ENCODE data around the gene BCL2. TPM values are rescaled to one million over a fixed set of nuclear protein-coding genes. Genes with fewer than 3 reads are reported as not detected.
A peak's percentile ranks its signal among the peaks of the same experiment; 100 is the strongest.

BCL2 gene
- total RNA-seq, 1 donor from 2014 or later = 14.1 TPM

GRCh38 chr18:63135101-63135500, 184.5 kb downstream of the BCL2 start:
- TF ChIP-seq, protein P1, sequence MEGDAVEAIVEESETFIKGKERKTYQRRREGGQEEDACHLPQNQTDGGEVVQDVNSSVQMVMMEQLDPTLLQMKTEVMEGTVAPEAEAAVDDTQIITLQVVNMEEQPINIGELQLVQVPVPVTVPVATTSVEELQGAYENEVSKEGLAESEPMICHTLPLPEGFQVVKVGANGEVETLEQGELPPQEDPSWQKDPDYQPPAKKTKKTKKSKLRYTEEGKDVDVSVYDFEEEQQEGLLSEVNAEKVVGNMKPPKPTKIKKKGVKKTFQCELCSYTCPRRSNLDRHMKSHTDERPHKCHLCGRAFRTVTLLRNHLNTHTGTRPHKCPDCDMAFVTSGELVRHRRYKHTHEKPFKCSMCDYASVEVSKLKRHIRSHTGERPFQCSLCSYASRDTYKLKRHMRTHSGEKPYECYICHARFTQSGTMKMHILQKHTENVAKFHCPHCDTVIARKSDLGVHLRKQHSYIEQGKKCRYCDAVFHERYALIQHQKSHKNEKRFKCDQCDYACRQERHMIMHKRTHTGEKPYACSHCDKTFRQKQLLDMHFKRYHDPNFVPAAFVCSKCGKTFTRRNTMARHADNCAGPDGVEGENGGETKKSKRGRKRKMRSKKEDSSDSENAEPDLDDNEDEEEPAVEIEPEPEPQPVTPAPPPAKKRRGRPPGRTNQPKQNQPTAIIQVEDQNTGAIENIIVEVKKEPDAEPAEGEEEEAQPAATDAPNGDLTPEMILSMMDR (conservative IDR thresholded peaks at IDR 0.05) = no peak
- no peak overlapping the region for H3K4me3 Mint-ChIP-seq
- H3K27me3 Mint-ChIP-seq (ENCODE audit: low read depth) = no peaks in the 10 kb centered on the region
- peaks cover 11% of the 10 kb centered on the region for H3K4me1 Mint-ChIP-seq
- no peaks in the 10 kb centered on the region for H3K9me3 Mint-ChIP-seq
- no peaks in the 10 kb centered on the region for H3K36me3 Mint-ChIP-seq (ENCODE audit: low read depth)
- H3K27ac Mint-ChIP-seq (ENCODE audit: unreplicated experiment) = no peak overlapping the region
- no peak for DNase-seq (ENCODE audit: low read depth, low spot score)

DNA sequence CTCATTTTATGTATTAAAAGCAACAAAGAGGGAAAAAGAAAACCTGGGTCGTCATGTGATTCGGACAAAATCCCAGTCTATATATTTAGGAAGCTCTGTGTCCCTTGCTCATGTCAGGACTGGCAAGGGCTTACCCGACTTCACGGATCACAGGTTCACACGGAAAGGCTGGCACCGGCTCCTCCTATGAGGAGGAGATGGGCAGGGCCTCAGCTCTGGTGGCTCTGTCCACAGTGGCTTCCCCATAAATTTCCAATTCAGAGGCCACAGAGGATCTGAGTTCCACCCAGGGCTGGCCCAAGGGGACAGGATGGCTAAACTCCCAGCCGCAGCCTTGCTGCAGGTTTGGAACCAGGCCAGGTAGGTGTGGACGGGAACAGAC, 186.8 kb downstream of the BCL2 start:
- Mint-ChIP-seq H3K4me1 (peaks cover 11% of the 10 kb centered on the region), H3K4me3 (no peak overlapping the region), H3K36me3 (ENCODE audit: low read depth) (no peaks in the 10 kb centered on the region), H3K27ac (ENCODE audit: unreplicated experiment) (no peak overlapping the region), H3K9me3 (no peaks in the 10 kb centered on the region), H3K27me3 (ENCODE audit: low read depth) (no peaks in the 10 kb centered on the region)
- no peak for DNase-seq (ENCODE audit: low read depth, low spot score)
- TF ChIP-seq, protein P1 (conservative IDR thresholded peaks at IDR 0.05) = no peak

- H3K27me3 Mint-ChIP-seq (ENCODE audit: low read depth) = no peaks in the 10 kb centered on the region
- DNase-seq (ENCODE audit: low read depth, low spot score) = no peak
- TF ChIP-seq, protein P1 (conservative IDR thresholded peaks at IDR 0.05) = no peak
- peaks cover 11% of the 10 kb centered on the region for H3K4me1 Mint-ChIP-seq
- no peak overlapping the region for H3K4me3 Mint-ChIP-seq
- H3K27ac Mint-ChIP-seq (ENCODE audit: unreplicated experiment) = no peak overlapping the region
- H3K9me3 Mint-ChIP-seq = no peaks in the 10 kb centered on the region
- H3K36me3 Mint-ChIP-seq (ENCODE audit: low read depth) = no peaks in the 10 kb centered on the region
Measured at GRCh38 chr18:63131959-63132818, 187.4 kb downstream of the BCL2 start.

- peak; percentile 23 for DNase-seq (ENCODE audit: low read depth, low spot score)
- no peak overlapping the region for H3K27ac Mint-ChIP-seq (ENCODE audit: unreplicated experiment)
- H3K4me1 Mint-ChIP-seq = peaks cover 11% of the 10 kb centered on the region
- H3K9me3 Mint-ChIP-seq = no peaks in the 10 kb centered on the region
- no peak overlapping the region for H3K4me3 Mint-ChIP-seq
- no peaks in the 10 kb centered on the region for H3K36me3 Mint-ChIP-seq (ENCODE audit: low read depth)
- TF ChIP-seq, protein P1 (conservative IDR thresholded peaks at IDR 0.05) = peak; percentile 63
- no peaks in the 10 kb centered on the region for H3K27me3 Mint-ChIP-seq (ENCODE audit: low read depth)
Measured at GRCh38 chr18:63131106-63131958, 188.2 kb downstream of the BCL2 start.

DNA sequence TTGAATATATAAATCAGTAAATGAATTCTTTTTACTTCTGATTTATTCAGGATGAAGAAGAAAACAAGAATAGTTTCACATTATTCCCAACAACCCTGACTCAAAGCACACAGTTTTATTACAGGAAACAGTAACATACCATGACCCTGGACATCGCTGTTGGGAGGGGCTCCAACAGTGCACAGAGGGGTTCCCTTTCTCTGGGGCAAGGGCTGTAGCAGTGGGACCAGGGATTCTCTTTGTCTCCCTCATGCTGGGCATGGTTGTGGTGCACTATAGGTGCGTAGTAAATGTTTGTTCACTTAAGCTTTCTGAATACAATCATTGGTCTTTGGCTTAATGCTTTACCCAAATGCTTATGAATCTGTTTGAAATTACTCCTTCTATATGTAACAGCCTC, 189.4 kb downstream of the BCL2 start:
- TF ChIP-seq, protein P1 (conservative IDR thresholded peaks at IDR 0.05) = no peak
- Mint-ChIP-seq H3K36me3 (ENCODE audit: low read depth) (no peaks in the 10 kb centered on the region), H3K4me1 (peaks cover 11% of the 10 kb centered on the region), H3K4me3 (no peak overlapping the region), H3K9me3 (no peaks in the 10 kb centered on the region), H3K27me3 (ENCODE audit: low read depth) (no peaks in the 10 kb centered on the region), H3K27ac (ENCODE audit: unreplicated experiment) (no peak overlapping the region)
- DNase-seq (ENCODE audit: low read depth, low spot score) = no peak
